Measurements from ENCODE around the gene OR5B21. TPM values are rescaled to one million over a fixed set of nuclear protein-coding genes. Genes with fewer than 3 reads are reported as not detected.

Gene OR5B21
- total RNA-seq, 2 experiments from 2014 or later, result not detected

GRCh38 chr11:58471892-58472291 is 36.0 kb downstream of the OR5B21 start:
- Histone ChIP-seq H3K4me3 (ENCODE audit: low read length) (no peak overlapping the region), H3K4me1 (ENCODE audit: insufficient read depth, low read length) (no peaks in the 10 kb centered on the region), H3K9me3 (ENCODE audit: control insufficient read depth in 1 of 2, insufficient read depth in 1 of 2, low read length in 2 of 2) (peaks cover 4 to 24% of the 10 kb centered on the region in 2 experiments), H3K27ac (ENCODE audit: low read depth in 1 of 2, low read length in 2 of 2) (no peak overlapping the region), H3K36me3 (ENCODE audit: insufficient read depth, low read length) (no peaks in the 10 kb centered on the region), H3K27me3 (ENCODE audit: control insufficient read depth in 1 of 2, insufficient read depth in 2 of 2, low read length in 2 of 2) (no peaks in the 10 kb centered on the region)
- H3K9me3 Mint-ChIP-seq, result peaks cover 18% of the 10 kb centered on the region
- no peak for ATAC-seq (ENCODE audit: poor library complexity)
- H3K27me3 Mint-ChIP-seq, result peaks cover 29% of the 10 kb centered on the region
- H3K4me1 Mint-ChIP-seq (ENCODE audit: low read depth), result no peaks in the 10 kb centered on the region
- ChIA-PET CTCF (no interaction called here), POLR2A (no interaction called here)
- no peak overlapping the region for H3K4me3 Mint-ChIP-seq
- no peaks in the 10 kb centered on the region for H3K36me3 Mint-ChIP-seq (ENCODE audit: low read depth)
- intact Hi-C loops (cut with DNase I, micrococcal nuclease), result no loop called here
- H3K27ac Mint-ChIP-seq, result no peak overlapping the region
- no peak for TF ChIP-seq CTCF (IDR thresholded peaks at IDR 0.05)
- DNase-seq, result no peak

GRCh38 chr11:58466293-58466692 is 41.6 kb downstream of the OR5B21 start:
- intact Hi-C loops (cut with DNase I, micrococcal nuclease), result no loop called here
- POLR2A ChIA-PET, result no interaction called here
- H3K36me3 Mint-ChIP-seq (ENCODE audit: low read depth), result no peaks in the 10 kb centered on the region
- H3K4me1 Mint-ChIP-seq (ENCODE audit: low read depth), result no peaks in the 10 kb centered on the region
- CTCF ChIA-PET, result no interaction called here
- DNase-seq (no peak), ATAC-seq (ENCODE audit: poor library complexity) (no peak)
- Histone ChIP-seq H3K27ac (ENCODE audit: low read depth in 1 of 2, low read length in 2 of 2) (no peak overlapping the region), H3K36me3 (ENCODE audit: insufficient read depth, low read length) (no peaks in the 10 kb centered on the region), H3K4me3 (ENCODE audit: low read length) (no peak overlapping the region), H3K4me1 (ENCODE audit: insufficient read depth, low read length) (no peaks in the 10 kb centered on the region), H3K9me3 (ENCODE audit: control insufficient read depth in 1 of 2, insufficient read depth in 1 of 2, low read length in 2 of 2) (peaks cover 4 to 11% of the 10 kb centered on the region in 2 experiments), H3K27me3 (ENCODE audit: control insufficient read depth in 1 of 2, insufficient read depth in 2 of 2, low read length in 2 of 2) (no peaks in the 10 kb centered on the region)
- peaks cover 3% of the 10 kb centered on the region for H3K9me3 Mint-ChIP-seq
- peaks cover 15% of the 10 kb centered on the region for H3K27me3 Mint-ChIP-seq
- H3K4me3 Mint-ChIP-seq, result no peak overlapping the region
- TF ChIP-seq CTCF (IDR thresholded peaks at IDR 0.05), result no peak
- no peak overlapping the region for H3K27ac Mint-ChIP-seq

- Mint-ChIP-seq H3K27me3 (peaks cover 15% of the 10 kb centered on the region), H3K9me3 (peaks cover 3% of the 10 kb centered on the region), H3K36me3 (ENCODE audit: low read depth) (no peaks in the 10 kb centered on the region), H3K4me1 (ENCODE audit: low read depth) (no peaks in the 10 kb centered on the region), H3K27ac (no peak overlapping the region), H3K4me3 (no peak overlapping the region)
- ChIA-PET POLR2A (no interaction called here), CTCF (no interaction called here)
- no peak for ATAC-seq (ENCODE audit: poor library complexity)
- DNase-seq, result no peak
- intact Hi-C loops (cut with DNase I, micrococcal nuclease), result no loop called here
- Histone ChIP-seq H3K4me1 (ENCODE audit: insufficient read depth, low read length) (no peaks in the 10 kb centered on the region), H3K9me3 (ENCODE audit: control insufficient read depth in 1 of 2, insufficient read depth in 1 of 2, low read length in 2 of 2) (peaks cover 0 to 5% of the 10 kb centered on the region in 2 experiments), H3K27ac (ENCODE audit: low read depth in 1 of 2, low read length in 2 of 2) (no peak overlapping the region), H3K4me3 (ENCODE audit: low read length) (no peak overlapping the region), H3K36me3 (ENCODE audit: insufficient read depth, low read length) (no peaks in the 10 kb centered on the region), H3K27me3 (ENCODE audit: control insufficient read depth in 1 of 2, insufficient read depth in 2 of 2, low read length in 2 of 2) (no peaks in the 10 kb centered on the region)
- TF ChIP-seq CTCF (IDR thresholded peaks at IDR 0.05), result no peak
Observed at GRCh38 chr11:58465690-58466089, 42.2 kb downstream of the OR5B21 start.

Other genes starting within 250 kb of the OR5B21 start
- not detected for gene OR10W1, start 239.8 kb downstream of the OR5B21 start, total RNA-seq
- not detected for gene OR5B17, start 149.0 kb downstream of the OR5B21 start, total RNA-seq
- gene OR5B3, start 101.2 kb downstream of the OR5B21 start, total RNA-seq, result not detected
- gene OR5B2, start 80.0 kb downstream of the OR5B21 start, total RNA-seq, result not detected
- not detected for gene OR5B12, start 65.9 kb downstream of the OR5B21 start, total RNA-seq
- 10 to 100 TPM; 35.5 to 36.3 TPM for gene LPXN, start 67.8 kb upstream of the OR5B21 start, total RNA-seq
- gene ZFP91, start 71.0 kb upstream of the OR5B21 start, total RNA-seq, result 10 to 100 TPM; 46.5 to 46.7 TPM
- 1 to 10 TPM; 3.1 to 3.9 TPM for gene CNTF, start 114.6 kb upstream of the OR5B21 start, total RNA-seq
- gene GLYAT, start 223.8 kb upstream of the OR5B21 start, total RNA-seq, result not detected